LNCaP clone FGC (cell line): ENCODE measurements around the gene ATOH8.

Experiments used
- DNase-seq: peaks from one replicate; pipeline ENCODE4 v3.0.0-alpha.2; 2011; ENCODE audit warnings: low read depth
- H3K4me3 ChIP-seq: 2 replicates; pipeline ENCODE4 v1.5.1; 2011; ENCODE audit warnings: mild to moderate bottlenecking, low read depth, low read length, control low read depth
- TF ChIP-seq, protein P1 (sequence below): IDR thresholded peaks from 2 replicates; pipeline ENCODE4 v1.5.1; 2012; ENCODE audit warnings: mild to moderate bottlenecking; ENCODE audit not compliant: control insufficient read depth, insufficient read depth; ENCODE audit errors: extremely low read depth

The ATOH8 gene

DNA sequence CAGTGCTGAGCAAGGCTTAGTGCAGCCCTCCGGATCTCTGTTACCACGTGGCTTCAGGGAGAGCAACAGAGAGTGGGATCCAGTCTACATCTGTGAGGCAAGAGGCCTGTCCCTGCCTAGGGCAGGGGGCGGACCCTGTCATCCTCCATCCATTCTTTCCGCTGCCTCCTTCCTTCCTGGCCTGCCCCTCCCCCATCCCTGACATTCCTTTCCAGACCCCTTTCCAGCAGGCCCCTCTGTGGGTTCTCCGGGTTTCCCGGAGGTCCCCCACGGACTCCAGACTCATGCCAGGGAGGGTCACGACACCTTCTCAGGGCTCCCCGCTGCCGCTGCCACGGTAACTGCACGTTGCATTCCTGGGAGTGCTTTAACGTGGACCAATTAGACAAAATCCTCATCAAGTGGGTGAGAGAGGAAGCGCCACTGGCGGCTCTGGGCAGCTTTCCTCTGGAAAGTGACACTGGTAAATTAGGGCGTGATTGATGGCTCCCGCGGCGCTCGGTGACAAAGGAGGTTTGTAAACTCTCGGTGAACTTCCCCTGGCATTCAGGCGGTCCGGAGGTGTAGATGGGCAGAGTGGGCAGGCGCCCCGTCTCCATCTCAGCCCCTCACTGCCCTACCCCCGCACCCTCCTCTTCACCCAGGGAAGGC is 11.4 kb downstream of the ATOH8 start:
- DNase-seq = no peak
- TF ChIP-seq, protein P1, sequence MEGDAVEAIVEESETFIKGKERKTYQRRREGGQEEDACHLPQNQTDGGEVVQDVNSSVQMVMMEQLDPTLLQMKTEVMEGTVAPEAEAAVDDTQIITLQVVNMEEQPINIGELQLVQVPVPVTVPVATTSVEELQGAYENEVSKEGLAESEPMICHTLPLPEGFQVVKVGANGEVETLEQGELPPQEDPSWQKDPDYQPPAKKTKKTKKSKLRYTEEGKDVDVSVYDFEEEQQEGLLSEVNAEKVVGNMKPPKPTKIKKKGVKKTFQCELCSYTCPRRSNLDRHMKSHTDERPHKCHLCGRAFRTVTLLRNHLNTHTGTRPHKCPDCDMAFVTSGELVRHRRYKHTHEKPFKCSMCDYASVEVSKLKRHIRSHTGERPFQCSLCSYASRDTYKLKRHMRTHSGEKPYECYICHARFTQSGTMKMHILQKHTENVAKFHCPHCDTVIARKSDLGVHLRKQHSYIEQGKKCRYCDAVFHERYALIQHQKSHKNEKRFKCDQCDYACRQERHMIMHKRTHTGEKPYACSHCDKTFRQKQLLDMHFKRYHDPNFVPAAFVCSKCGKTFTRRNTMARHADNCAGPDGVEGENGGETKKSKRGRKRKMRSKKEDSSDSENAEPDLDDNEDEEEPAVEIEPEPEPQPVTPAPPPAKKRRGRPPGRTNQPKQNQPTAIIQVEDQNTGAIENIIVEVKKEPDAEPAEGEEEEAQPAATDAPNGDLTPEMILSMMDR = no peak
- H3K4me3 ChIP-seq = no peak overlapping the region

DNA sequence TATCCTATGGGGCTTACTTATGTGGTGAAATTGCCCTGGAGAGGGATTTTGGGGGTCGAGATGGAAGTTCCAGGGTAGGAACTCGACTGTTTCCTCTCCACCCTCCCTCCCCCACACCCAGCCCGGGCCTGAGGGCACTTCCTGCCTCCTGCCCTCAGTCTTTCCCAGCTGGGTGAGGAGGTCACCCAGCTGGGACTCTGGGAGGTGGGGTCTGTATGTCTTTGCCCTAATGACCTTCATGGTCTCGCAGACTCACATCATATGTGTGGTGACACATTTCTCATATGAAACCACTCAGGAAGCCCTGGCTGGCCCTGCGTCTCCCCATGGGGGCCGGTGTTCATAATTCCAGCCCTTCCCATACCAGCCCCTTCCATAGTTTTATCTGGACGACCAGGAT is 12.4 kb downstream of the ATOH8 start:
- TF ChIP-seq, protein P1 = no peak
- H3K4me3 ChIP-seq = no peak overlapping the region

DNA sequence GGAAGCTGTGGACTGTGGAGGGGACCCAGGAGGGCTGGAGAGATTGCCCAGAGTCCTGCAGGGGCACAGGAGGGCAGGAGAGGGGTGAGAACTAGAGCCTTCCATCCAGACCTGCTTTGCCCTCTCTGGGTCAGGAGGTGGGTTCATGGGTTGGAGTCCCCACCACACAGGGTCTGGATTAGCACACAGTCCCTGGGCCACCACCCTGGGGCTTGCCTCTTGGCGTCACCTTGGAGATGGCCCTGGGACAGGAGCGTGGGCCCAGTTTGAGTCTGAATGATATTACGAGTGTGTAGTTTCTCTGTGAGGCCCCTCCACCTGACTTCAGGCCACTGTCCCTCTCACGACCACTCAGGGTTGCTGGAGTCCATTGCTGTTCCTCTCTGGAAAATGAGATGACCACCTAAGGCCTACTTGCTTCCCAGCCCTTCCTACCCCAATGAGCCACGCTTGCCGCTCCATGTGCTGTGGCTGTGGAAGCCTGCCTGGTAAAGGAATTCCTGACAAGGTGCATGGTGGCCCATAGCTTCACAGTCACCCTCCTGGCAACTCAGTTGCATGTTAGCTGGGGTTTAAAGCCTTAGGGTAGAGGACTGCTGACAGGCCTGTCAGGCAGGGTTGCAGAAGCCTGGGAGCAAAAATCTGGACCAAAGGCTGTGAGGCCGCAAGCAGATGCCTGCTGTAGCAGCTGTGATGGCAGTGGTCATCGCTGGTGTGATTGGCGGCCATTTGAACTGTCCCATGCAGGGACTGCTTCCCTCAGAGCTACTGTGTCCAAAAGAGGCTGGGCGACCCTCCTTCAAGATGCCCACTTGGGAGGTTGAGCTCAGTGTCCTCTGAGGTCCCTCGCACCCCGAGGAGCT is 14.2 kb downstream of the ATOH8 start:
- no peak overlapping the region for H3K4me3 ChIP-seq
- TF ChIP-seq, protein P1 = no peak
- no peak for DNase-seq

More for the DNA sequence above, 12.4 kb downstream of the ATOH8 start:
- DNase-seq = no peak

DNA sequence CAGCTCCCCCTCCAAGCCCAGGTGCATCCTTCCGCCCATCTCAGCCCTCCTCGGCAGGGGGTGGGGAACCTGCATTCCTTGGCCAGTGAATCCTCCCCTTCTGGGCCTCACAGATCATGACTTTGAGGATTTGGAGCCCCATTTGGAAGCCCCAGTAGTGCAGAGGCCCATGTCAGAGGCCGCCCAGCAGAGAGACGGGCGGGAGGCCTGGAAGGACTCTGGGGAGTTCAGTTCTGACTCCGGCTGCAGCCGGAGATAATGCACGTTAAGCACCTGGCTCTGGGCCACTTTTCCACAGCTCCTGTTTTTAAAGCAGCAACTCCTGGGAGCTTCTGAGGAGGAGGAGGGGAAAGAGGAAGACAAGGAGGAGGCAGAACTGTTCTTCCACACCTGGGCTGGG is 14.9 kb downstream of the ATOH8 start:
- no peak for DNase-seq

DNA sequence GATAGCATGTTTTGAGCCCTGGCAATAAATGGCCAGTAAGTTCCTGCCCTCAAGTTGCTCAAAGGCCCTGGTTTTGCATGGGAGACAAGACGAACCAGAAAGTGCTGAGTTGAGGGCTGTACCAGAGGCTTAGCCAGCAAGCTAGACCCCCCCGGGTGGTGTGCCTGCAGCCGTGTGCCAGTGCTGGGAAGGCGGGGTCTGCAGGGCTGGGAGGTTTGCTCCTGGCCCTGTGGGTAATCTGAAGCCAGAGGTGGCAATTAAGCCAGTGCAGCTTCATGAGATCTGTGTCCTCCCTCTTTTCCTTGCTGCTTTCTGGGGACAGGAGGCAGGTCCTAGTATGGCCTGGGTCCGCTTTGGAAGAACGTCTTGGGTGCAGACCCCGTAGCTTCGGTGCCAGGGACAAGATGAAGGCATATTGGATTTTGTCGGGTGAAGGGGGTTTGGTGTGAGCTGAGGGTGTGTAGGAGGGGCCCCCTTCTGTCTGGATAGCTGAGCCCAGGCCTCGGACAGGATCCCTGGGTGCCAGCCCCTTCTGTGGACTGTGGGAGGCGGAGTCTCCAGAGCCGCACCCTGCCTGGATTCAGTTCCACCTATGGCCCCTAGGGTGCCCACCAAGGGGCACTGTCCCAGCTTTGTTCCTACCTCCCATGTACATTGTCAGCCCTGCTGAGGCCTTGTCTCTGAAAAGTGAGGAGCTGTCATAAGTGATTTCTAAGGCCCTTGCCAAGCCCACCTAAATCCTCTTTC is 15.6 kb downstream of the ATOH8 start:
- TF ChIP-seq, protein P1 = no peak
- no peak overlapping the region for H3K4me3 ChIP-seq
- no peak for DNase-seq

More for the DNA sequence above, 14.9 kb downstream of the ATOH8 start:
- TF ChIP-seq, protein P1 = no peak
- H3K4me3 ChIP-seq = no peak overlapping the region

DNA sequence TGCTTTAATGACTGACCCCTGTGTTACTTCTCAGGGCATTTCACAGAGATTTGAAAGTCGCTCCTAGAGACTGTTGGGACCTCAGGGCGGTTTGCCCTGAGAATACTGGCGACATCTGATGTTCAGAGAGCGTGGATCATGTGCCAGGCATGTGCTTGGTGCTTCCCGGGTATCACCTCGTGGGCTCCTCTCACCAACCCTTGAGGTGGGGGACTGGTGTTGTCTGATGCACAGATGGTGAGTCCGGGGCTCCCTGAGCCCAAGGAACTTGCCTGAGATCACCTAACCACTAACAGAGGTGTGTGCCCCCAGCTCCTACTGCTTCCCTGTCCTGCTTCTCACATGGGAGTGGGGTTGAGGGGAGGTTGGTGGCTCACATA is 16.2 kb downstream of the ATOH8 start:
- no peak for DNase-seq

More for the DNA sequence above, 16.2 kb downstream of the ATOH8 start:
- no peak overlapping the region for H3K4me3 ChIP-seq
- TF ChIP-seq, protein P1 = no peak
